NCI-H1417 treated with DMSO at 0.1 percent for 48 hours (cell line): ENCODE results near the gene TMEM30B.
"Not testable (repeated sequence)": the region's sequence is repeated elsewhere in the genome, so short reads cannot be mapped to it uniquely, and the experiment has no call there.

Source experiments
- DNase-seq: peaks from one replicate; lab custom pipeline; 2025; lab: John Stamatoyannopoulos, UW

The TMEM30B gene, protein sequence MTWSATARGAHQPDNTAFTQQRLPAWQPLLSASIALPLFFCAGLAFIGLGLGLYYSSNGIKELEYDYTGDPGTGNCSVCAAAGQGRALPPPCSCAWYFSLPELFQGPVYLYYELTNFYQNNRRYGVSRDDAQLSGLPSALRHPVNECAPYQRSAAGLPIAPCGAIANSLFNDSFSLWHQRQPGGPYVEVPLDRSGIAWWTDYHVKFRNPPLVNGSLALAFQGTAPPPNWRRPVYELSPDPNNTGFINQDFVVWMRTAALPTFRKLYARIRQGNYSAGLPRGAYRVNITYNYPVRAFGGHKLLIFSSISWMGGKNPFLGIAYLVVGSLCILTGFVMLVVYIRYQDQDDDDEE

DNA sequence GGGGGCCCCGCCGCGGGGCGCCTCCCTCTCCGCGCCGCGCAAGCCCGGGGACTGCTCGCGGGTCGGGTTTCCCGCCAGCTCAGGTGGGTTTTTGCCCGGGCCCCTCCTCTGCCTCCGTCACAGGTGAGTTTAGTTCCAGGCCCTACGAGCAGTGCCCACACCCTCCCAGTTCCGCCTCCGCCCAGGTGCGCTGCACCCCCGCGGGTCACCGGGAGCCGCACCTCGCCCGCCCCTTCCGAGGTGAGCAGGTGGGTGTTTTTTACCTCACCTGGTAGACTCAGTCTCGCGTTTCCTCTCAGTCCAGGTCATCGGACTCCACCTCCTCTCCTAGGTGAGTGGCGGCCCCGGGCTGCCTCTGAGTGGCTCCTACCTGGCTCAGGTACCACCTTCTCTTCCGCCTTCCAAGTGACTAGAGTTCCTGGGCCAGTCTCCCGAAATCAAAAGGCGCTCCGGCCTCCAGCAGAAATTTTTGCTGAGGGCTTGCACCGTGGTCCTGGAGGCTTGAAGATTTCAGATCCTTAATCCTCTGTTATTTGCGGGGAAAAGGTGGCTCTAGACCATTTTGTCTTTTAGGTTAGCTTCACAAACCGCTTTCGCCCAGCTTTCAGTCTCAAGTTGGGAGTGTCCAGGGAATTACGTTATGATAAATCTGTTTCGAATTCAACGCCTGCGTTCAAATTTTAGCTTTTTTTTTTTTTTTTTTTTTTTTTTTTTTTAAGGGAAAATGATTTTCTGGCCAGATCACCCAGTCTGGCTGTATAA is at the start of gene TMEM30B:
Gene TMEM30B, minus strand, starts transcription at position 153 of the 762 bp plus-strand sequence. CDS start 191 bp downstream, outside the sequence.
- peak; percentile 34 for DNase-seq

DNA sequence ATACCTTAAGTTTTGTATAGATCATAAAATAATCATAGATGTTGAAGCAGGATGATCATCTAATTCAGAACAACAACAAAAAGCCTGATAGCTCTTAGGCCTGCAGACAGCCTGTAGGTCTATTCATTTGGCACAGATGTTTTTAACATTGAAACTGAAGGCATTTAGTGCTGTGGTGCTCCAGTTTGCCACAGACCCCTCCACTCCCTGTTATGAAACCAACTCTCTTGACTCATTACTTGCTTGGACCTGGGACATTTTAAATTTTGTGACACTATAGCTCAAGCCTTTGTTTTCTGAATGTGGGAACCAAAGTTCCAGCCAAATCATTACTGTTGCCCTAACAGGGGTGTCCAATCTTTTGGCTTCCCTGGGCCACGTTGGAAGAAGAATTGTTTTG is 49.4 kb upstream of the TMEM30B start:
- DNase-seq, result no peak

DNA sequence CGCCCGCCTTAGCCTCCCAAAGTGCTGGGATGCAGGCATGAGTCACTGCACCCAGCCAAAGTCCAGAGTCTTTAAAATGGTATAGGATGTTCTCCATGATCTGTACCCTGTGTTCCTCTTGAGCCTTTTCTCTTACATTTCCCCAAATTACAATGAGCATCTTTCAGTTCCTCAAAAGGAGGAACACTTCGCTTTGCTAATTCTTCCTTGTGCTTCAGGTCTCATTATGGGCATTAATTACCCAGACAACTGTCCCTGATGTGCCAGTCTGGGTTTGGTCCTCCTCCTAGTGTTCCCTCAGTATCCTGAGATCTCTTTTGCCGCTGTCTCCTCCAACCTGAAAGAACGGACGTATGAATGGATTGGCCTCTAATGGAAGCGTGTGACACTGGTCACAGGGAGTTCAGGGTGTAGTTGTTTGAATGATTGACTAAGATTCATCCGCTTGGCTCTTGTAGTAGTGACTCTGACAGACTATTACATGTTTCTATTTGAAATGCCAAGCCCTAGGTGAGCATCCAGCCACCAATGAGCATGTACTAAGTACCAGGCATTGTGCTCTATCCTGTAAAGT is 48.4 kb upstream of the TMEM30B start:
- no peak for DNase-seq

DNA sequence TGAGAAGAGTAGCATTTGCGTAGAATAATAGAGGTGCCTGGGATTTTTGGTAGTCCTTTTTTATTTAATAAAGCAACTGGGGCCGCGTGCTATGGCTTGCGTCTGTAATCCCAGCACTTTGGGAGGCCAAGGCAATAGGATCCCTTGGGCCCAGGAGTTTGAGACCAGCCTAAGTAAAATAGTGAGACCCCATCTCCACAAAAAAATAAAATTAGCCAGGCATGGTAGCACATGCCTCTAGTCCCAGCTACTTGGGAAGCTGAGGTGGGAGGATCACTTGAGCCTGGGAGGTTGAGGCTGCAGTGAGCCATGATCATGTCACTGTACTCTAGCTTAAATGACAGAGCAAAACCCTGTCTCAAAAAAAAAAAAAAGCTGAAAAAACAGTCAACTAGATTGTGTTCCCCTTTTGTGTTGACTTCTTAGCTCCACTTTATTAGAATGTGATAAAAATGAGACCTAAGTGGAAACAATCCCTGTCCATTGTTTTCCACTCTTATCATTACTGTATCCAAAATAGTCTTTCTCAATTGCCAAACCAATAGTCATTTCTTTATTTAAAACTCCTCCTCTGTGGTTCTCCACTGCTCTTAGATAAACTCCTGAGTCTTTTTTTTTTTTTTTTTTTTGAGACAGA is 47.6 kb upstream of the TMEM30B start:
- no peak for DNase-seq

DNA sequence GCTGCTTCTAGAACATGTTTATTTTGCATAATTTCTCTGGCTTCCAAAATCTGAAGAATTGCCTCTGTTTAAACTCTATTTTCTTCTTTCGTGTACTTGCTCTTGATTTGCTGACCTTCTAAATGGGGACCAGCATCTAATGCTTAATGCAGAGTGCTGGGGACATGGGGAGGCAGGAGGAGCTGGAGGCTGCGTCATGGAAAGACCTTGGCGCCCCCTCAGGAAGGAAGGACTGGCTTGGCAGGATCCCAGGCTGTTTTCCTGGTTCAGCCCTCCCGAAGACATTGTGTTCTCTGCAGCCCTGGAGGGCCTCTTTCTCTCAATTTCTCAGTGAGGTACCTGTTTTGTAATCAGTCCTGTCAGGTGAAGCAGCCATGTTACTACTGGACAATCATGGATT is 45.7 kb upstream of the TMEM30B start:
- no peak for DNase-seq

DNA sequence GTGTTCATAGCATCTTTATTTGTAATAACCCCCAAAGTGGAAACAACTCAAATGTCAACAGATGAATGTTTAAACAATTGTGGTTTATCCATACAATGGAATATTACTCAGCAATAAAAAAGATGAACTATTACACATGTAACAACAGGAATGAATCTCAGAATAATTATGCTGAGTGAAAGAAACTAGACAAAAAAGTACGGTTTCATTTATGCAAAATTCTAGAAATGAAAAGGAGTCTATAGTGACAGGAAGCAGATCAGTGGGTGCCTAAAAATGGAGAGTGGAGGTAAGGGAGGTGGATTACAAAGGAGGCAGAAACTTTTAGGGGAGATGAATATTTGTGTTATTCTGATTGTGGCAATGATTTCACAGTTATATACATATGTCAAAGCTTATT is 45.0 kb upstream of the TMEM30B start:
- no peak for DNase-seq

DNA sequence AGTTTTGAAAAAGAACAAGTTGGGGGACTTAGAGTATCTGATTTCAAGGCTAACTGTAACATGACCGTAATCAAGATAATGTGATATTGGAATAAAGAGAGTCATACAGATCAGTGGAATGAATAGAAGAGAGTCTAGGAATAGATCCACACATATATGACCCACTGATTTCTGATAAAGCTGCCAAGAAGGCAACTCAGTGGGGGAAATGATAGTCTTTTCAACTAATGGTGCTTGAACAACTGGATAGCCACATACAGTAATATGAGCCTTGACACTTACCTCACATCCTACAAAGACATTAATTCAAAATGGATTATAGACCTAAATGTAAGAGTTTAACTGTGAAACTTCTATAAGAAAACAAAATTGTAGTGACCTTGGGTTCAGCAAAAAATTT is 44.0 kb upstream of the TMEM30B start:
- DNase-seq, result no peak

DNA sequence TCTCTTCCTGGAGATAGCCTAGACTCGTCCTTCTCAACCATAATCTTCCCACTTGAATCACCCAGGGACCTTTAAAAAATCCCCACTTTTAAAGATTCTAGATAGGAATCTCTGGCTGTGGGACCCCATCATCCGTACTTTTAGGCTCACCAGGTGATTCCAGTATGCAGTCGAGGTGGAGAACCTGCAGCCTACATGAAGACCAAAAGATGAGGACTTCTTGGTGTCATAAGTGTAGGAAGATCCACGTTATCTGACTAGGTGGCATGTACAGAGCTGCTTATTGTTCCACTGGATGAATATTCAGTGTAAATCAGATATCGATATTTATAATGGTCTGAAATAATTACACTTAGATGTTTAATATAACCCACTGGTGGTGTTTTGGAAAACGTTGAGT is 42.8 kb upstream of the TMEM30B start:
- DNase-seq, result no peak

DNA sequence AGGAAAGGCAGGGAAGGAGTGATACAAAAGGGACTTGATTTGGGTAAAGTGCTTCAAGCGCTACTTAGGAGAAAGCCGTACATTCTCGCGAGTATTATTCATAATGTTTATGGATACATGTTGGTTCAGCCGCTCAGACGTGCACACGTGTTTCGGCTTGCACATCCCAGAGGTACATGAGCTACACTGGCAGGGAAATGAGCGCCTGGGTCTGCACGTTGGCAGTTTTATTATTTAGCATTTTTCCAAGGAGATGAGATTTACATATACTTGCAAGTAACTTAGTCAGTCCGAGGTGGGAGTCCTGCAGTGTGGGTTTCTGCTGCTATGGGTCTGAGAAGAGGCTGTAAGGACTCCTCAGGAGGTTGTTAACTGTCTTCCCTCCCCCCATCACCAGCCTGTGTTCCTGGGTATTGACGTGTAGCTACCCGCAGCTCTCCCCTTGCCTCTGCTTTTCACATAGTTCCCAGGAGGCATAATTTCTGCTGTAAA is 41.7 kb upstream of the TMEM30B start:
- DNase-seq, result no peak

DNA sequence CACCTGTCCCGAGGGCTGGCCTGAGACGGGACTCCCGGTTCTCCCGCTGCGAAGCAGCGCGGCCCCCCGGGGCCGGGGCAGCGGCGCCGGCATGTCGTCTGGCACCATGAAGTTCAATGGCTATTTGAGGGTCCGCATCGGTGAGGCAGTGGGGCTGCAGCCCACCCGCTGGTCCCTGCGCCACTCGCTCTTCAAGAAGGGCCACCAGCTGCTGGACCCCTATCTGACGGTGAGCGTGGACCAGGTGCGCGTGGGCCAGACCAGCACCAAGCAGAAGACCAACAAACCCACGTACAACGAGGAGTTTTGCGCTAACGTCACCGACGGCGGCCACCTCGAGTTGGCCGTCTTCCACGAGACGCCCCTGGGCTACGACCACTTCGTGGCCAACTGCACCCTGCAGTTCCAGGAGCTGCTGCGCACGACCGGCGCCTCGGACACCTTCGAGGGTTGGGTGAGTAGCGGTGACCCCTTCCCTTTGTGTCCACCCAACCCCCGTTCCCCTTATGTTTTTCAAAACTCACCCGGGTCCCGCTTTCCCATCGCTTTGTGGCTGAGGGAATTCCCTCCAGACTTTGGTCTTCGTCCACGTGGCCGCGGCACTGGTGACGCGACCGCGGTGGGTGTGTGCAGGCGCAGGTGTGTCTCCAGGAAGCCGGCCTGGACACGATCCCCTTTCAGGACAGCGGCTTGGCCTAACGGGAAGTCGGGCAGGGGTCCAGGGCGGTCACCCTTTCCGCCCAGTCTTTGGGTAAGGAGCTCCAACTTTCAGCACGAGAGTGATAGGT is 41.1 kb upstream of the TMEM30B start:
- DNase-seq, result no peak

DNA sequence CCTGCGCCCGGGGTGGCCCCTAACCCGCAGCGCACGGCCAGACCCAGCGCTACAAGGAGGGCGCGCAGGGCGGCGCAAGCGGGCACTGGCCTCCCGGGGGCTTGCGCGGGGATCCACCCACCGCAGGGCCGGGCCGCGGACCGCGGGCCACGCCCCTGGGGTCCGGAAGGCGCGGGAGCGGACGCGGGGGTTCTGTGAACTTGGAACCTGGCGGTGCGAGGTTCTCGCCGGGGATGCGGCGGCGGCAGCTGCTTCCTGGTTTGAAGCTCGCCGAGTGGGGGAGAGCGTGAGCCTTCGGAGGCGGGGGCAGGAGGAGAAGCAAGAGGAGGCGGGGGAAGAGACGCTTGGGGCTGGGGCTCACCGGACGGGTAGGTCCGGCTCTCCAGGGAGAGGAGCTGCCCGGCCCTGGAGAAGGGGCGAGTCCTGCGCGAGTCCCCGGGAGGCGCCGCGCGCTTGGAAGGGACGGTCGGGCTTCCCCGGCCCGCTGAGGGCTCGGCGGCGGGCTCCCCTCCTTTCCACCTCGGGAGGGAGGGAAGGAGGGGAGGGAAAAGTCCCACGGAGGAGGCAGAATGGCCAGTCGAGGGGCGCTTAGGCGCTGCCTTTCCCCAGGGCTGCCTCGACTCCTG is 40.4 kb upstream of the TMEM30B start, which contains the start of gene PRKCH:
Gene PRKCH, plus strand, starts transcription at position 195 of the 626 bp plus-strand sequence. CDS start 523 bp downstream, outside the sequence.
- no peak for DNase-seq

DNA sequence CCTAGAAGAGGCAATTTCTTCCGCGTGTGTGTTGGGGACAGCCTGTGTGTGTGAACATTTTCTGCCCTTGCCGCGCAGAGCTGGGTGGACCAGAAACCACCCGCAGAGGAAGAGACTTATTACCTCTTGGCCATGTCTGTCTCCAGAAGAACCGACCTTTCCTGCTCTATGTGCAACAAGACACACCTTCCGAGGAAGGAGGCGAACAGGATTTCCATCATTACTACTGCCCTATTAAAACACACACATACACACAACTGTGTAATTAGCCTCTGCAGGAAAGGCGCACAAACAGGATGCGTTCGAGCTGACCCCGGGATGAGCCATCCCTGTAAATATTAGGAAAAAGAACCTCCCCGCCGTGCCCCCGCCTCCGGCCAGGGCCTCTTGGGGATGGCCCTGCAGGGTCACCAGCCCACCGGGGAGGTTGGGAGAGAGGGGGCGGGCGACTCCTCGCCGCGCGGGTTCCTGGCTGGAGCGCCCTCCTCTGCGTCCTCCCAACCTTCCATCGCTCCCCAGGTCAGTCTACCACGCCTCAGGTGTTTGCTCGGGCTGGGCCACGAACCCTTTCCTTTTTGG is 39.8 kb upstream of the TMEM30B start:
- no peak for DNase-seq

DNA sequence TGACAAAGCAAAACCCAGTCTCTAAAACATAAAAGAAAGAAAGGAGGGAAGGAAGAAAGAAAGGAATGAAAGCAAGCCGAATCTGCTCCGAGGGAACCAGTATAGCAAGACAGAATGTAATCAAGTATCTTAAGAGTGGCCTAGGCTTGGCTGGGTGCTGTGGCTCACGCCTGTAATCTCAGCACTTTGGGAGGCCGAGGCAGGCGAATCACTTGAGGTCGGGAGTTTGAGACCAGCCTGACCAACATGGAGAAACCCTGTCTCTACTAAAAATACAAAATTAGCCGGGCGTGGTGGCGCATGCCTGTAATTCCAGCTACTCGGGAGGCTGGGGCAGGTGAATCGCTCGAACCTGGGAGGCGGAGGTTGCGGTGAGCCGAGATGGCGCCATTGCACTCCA is 39.0 kb upstream of the TMEM30B start:
- not testable (repeated sequence) for DNase-seq

DNA sequence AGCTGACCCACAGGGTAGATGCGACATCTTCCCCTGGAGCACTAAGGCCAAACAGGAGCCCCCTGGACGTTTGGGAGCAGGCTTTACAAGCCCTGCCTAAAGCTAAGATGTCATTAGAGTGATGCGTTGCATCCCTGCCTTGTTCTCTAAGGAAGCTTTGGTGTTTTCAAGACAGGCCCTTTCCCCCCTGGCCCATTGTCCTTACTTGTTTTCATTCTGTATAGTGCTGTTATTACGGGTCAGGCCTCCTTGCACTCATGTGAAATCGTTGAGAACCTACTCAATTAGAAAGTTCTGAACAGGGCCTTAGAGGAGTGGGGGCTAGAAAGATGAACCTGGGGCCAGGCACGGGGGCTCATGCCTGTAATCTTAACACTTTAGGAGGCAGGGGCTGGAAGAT is 38.6 kb upstream of the TMEM30B start:
- no peak for DNase-seq

DNA sequence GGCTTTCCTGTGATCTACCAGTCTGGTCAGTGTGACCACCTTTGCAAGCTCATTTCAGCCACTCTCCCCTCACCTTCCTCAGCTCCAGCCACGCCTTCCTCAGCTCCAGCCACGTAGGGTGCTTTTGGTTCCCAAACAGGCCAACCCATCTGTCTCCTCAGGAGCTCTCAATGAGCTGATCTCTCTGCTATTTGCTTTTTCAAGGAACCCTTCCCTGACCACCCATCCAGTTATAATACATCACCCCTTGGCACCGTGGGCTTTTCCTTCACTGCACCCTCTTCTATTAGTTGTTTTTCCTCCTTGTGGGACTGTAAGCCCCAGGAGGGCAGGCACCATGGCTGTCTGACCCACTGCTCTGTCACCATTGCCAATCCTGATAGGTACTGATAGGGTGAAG is 37.9 kb upstream of the TMEM30B start:
- no peak for DNase-seq

DNA sequence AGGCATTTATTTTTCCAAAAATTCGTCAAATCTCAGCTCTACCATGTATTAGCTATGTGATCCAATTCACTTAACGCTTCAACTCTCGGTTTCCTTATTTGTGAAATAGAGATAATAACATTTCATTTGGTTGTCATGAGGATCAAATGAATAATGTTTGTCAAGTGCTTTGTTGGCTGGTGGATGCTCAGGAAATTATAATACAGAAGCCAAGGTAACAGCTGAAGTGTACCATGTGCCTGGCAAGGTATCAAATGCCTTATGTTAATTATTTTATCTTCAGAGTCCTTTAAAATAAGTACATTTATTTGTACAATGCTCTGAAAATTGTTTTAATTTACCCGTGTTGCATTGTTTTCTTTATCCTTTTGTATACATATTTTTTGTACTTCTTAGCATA is 34.2 kb upstream of the TMEM30B start:
- DNase-seq, result no peak

DNA sequence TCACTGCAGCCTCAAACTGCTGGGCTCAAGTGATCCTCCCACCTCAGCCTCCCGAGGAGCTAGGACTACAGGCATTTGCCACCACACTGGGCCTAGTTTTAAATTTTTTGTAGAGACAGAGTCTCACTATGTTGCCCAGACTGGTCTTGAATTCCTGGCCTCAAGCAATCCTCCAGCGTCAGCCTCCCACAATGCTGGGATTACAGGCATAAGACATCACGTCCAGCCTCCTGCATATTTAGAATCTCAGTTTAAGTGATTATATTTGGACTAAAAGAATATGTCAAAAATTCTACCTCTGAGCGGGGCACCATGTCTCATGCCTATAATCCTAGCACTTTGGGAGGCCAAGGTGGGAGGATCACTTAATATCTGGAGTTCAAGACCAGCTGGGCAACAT is 27.6 kb upstream of the TMEM30B start:
- DNase-seq, result not testable (repeated sequence)

DNA sequence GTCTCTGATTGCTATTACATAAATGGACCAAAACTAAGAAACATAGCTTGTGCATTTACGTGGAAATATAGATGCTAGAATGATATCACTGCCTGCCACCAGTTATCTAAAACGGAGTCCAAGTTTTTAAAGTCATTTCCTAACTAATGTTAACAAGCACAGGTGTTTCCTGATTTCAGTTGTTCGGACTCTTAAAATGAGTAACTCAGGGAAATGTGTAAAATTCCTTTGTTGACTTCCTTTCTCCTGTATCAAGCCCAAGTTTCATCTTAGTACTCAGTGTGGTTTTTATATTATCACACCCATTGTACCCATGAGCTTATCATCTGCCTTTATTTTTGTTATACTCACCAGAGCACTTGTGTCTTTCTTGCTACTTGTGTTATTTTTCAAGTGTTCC is 27.1 kb upstream of the TMEM30B start:
- no peak for DNase-seq

DNA sequence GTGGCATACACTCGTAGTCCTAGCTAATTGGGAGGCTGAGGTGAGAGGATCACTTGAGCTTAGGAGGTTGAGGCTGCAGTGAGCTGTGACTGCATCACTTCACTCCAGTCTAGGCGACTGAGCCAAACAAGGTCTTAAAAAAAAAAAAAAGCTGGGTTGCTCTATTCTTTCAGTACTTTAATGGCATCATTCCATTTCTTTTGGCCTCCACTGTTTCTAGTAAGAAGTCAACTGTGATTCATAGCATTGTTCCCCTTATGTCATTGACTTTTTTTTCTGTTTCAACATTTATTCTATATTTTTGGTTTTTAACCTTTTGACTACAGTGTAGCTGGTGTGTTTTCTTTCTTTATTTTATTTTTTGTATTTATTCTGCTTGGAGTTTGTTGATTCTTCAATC is 23.6 kb upstream of the TMEM30B start:
- DNase-seq, result no peak

DNA sequence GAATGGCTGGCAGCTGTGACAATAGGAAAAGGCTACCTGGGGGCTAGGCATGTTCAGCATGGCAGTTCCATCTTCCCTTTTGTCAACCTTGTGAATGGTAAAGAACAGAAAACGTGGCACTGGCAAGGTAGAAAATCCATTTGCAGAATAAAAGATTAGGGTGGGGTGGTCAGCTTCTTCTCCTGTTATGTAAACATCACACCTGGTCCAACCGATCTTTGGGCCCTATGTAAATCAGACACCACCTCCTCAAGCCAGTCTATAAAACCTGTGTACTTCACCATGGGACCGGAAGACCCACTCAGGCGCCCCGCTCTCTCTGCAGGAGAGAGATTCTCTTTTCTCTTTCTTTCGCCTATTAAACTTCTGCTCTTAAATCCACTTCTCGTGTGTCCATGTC is 19.6 kb upstream of the TMEM30B start:
- no peak for DNase-seq

DNA sequence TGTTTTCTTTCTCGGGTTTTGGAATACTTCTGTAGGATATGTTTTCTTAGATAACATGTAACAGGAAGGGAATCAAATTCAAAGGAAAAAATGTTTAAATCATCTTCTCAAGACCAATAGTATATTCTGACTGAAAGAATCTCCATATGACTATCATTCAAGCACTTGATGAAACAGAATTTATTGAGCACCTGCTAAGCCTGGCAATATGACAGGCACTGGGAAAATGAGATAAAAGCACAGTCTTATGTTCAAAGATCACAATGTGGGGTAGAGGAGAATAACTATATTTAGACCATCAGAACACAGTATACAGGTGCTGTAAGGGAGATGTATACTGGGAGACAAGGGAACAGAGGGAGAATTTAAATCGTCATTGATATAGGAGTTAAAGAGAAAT is 19.1 kb upstream of the TMEM30B start:
- no peak for DNase-seq
